ENCODE measurements around the gene ELMO1. TPM values are rescaled to one million over a fixed set of nuclear protein-coding genes. Genes with fewer than 3 reads are reported as not detected.

ELMO1 gene
- total and polyA plus RNA-seq, 2 experiments from 2014 or later, result 19.7 to 28.7 TPM

DNA sequence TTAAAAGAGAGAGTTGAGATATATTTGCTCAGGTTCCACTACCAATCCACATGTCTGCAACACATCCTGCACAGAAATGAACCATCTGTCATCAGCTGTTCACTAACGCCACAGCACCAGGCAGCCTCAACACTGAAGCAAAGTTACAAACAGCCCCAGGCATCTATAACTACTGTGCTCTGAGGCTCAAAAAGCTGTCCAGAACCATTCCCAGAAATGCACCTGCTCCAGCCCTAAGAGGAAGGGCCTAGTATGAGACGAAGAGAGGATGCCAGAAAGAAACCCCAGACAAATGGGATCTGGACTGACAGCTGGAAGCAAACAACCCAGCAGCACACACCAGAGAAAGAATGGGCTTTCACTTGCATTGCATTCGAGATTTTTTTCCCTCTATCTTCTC lies 159.3 kb downstream of the ELMO1 start:
- Histone ChIP-seq H4K20me1 (ENCODE audit: insufficient read depth, poor library complexity, severe bottlenecking) (no peaks in the 10 kb centered on the region), H3K79me2 (no peaks in the 10 kb centered on the region), H3K27ac (no peak overlapping the region), H2AFZ (no peak overlapping the region), H3K4me3 (no peak overlapping the region), H3K27me3 (no peaks in the 10 kb centered on the region), H3K36me3 (replicated peaks; ENCODE audit: insufficient read depth, low read depth) (no peaks in the 10 kb centered on the region), H3K9me3 (ENCODE audit: low read depth) (no peaks in the 10 kb centered on the region), H3K4me1 (ENCODE audit: insufficient read depth) (peaks cover 8% of the 10 kb centered on the region), H3K4me2 (no peak overlapping the region), H3K9me2 (replicated peaks; ENCODE audit: insufficient read depth) (no peaks in the 10 kb centered on the region)
- DNase-seq (ENCODE audit: low spot score), result no peak
- 60% methylated on average over 3 of the region's 3 CpGs for WGBS (ENCODE audit: low lambda C conversion rate, missing lambda C conversion rate)
- TF ChIP-seq EZH2 (IDR thresholded peaks at IDR 0.05; ENCODE audit: borderline replicate concordance) (no peak), EZH2phosphoT487 (IDR thresholded peaks at IDR 0.05; ENCODE audit: low read depth, severe bottlenecking, unreplicated experiment) (no peak)
- TF ChIP-seq, protein P1, sequence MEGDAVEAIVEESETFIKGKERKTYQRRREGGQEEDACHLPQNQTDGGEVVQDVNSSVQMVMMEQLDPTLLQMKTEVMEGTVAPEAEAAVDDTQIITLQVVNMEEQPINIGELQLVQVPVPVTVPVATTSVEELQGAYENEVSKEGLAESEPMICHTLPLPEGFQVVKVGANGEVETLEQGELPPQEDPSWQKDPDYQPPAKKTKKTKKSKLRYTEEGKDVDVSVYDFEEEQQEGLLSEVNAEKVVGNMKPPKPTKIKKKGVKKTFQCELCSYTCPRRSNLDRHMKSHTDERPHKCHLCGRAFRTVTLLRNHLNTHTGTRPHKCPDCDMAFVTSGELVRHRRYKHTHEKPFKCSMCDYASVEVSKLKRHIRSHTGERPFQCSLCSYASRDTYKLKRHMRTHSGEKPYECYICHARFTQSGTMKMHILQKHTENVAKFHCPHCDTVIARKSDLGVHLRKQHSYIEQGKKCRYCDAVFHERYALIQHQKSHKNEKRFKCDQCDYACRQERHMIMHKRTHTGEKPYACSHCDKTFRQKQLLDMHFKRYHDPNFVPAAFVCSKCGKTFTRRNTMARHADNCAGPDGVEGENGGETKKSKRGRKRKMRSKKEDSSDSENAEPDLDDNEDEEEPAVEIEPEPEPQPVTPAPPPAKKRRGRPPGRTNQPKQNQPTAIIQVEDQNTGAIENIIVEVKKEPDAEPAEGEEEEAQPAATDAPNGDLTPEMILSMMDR (IDR thresholded peaks at IDR 0.05; ENCODE audit: poor library complexity), result no peak

DNA sequence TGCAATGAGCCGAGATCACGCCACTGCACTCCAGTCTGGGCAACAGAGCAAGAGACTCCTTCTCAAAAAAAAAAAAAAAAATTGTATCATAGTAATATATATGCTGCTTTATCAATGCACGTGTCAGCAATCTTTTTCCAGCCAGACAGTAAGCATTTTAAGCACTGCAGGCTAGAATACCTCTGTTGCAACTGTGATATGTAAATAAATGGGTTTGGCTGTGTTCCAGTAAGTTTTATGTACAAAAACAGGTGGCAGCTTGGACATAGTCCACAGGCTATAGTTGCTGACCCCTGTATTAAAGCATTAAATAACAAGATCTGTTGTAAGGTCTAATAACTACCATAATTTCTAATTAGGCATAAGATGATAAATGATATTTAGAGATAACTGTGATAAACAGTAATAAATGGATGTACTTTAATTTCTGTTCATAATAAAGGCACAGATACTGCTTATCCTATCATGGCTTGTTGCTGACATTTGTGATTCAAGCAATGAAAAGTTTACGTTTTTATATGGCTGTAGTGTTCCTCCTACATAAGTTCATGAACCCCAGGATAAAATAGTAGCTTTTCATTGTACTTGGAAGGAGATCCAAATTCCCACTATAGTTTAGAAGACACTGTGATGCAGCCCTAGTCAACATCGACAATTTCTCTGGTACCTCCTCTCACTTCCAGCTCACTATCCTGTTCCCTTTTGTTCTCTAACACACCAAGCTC lies 161.4 kb downstream of the ELMO1 start:
- H3K27me3 ChIP-seq, result no peaks in the 10 kb centered on the region
- no peaks in the 10 kb centered on the region for H3K9me2 ChIP-seq (replicated peaks; ENCODE audit: insufficient read depth)
- WGBS (ENCODE audit: low lambda C conversion rate, missing lambda C conversion rate), result 74% methylated on average over 5 of the region's 5 CpGs
- H3K36me3 ChIP-seq (replicated peaks; ENCODE audit: insufficient read depth, low read depth), result no peaks in the 10 kb centered on the region
- no peak for TF ChIP-seq EZH2 (IDR thresholded peaks at IDR 0.05; ENCODE audit: borderline replicate concordance)
- TF ChIP-seq, protein P1 (IDR thresholded peaks at IDR 0.05; ENCODE audit: poor library complexity), result no peak
- no peak for TF ChIP-seq EZH2phosphoT487 (IDR thresholded peaks at IDR 0.05; ENCODE audit: low read depth, severe bottlenecking, unreplicated experiment)
- H3K4me1 ChIP-seq (ENCODE audit: insufficient read depth), result peaks cover 8% of the 10 kb centered on the region
- peak; percentile 64 for DNase-seq (ENCODE audit: low spot score)
- no peak overlapping the region for H3K4me2 ChIP-seq
- H2AFZ ChIP-seq, result no peak overlapping the region
- H3K79me2 ChIP-seq, result no peaks in the 10 kb centered on the region
- no peak overlapping the region for H3K4me3 ChIP-seq
- H3K27ac ChIP-seq, result no peak overlapping the region
- no peaks in the 10 kb centered on the region for H4K20me1 ChIP-seq (ENCODE audit: insufficient read depth, poor library complexity, severe bottlenecking)
- no peaks in the 10 kb centered on the region for H3K9me3 ChIP-seq (ENCODE audit: low read depth)

DNA sequence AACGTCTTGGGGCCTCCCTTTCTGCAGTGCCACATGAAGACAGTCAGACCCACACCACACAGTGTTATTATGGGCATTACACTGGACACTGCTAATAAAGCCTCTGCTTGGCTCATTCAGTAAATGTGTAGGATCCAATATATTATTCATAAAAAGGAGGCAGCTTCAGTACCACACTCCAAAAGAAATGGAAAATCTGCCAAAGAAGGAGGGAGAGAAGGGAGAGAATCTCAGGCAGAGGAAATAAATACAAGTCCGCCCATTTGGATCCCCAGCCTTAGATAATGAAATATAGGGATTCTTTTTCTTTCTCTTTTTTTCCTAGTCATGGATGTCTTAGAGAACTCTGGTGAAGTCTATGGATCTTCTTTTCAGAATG lies 162.2 kb downstream of the ELMO1 start:
- Histone ChIP-seq H3K4me2 (no peak overlapping the region), H3K9me3 (ENCODE audit: low read depth) (no peaks in the 10 kb centered on the region), H3K27ac (no peak overlapping the region), H4K20me1 (ENCODE audit: insufficient read depth, poor library complexity, severe bottlenecking) (no peaks in the 10 kb centered on the region), H3K4me1 (ENCODE audit: insufficient read depth) (peaks cover 8% of the 10 kb centered on the region), H3K36me3 (replicated peaks; ENCODE audit: insufficient read depth, low read depth) (no peaks in the 10 kb centered on the region), H3K27me3 (no peaks in the 10 kb centered on the region), H3K79me2 (no peaks in the 10 kb centered on the region), H3K9me2 (replicated peaks; ENCODE audit: insufficient read depth) (no peaks in the 10 kb centered on the region), H3K4me3 (no peak overlapping the region), H2AFZ (no peak overlapping the region)
- 76% methylated on average over 2 of the region's 2 CpGs for WGBS (ENCODE audit: low lambda C conversion rate, missing lambda C conversion rate)
- DNase-seq (ENCODE audit: low spot score), result no peak
- TF ChIP-seq EZH2phosphoT487 (IDR thresholded peaks at IDR 0.05; ENCODE audit: low read depth, severe bottlenecking, unreplicated experiment), result no peak
- TF ChIP-seq, protein P1 (IDR thresholded peaks at IDR 0.05; ENCODE audit: poor library complexity), result no peak
- no peak for TF ChIP-seq EZH2 (IDR thresholded peaks at IDR 0.05; ENCODE audit: borderline replicate concordance)

Data from hepatocyte (in vitro differentiated cells).